H9 (cell line): ENCODE data around the gene PCDHB8. TPM values are rescaled to one million over a fixed set of nuclear protein-coding genes. Genes with fewer than 3 reads are reported as not detected.

Source experiments
- DNase-seq: peaks from one replicate; pipeline ENCODE4 v3.0.0-alpha.2; 2017
- H2AFZ ChIP-seq: one replicate; pipeline ENCODE4 v1.6.1; 2013; ENCODE audit warnings: mild to moderate bottlenecking, low read length, control low read depth, moderate library complexity
- H2AK5ac ChIP-seq: 2 replicates; pipeline ENCODE4 v1.6.1; 2013; ENCODE audit warnings: low read length, control low read depth, mixed read lengths; ENCODE audit not compliant: insufficient read length
- H2BK120ac ChIP-seq: one replicate; pipeline ENCODE4 v1.6.1; 2013; ENCODE audit warnings: low read depth, mild to moderate bottlenecking, low read length, control low read depth, inconsistent platforms; ENCODE audit not compliant: poor library complexity, severe bottlenecking
- H2BK12ac ChIP-seq: 2 replicates; pipeline ENCODE4 v1.6.1; 2013; ENCODE audit warnings: low read length, control low read depth, mixed read lengths, low read depth; ENCODE audit not compliant: insufficient read length
- H2BK15ac ChIP-seq: 2 replicates; pipeline ENCODE4 v1.6.1; 2013; ENCODE audit warnings: low read depth, low read length, control low read depth
- H2BK20ac ChIP-seq: one replicate; pipeline ENCODE4 v1.6.1; 2013; ENCODE audit warnings: low read depth, mild to moderate bottlenecking, low read length, control low read depth, inconsistent platforms; ENCODE audit not compliant: poor library complexity, severe bottlenecking
- H2BK5ac ChIP-seq: 2 replicates; pipeline ENCODE4 v1.6.1; 2013; ENCODE audit warnings: low read length, control low read depth, mixed read lengths; ENCODE audit not compliant: insufficient read length
- H3K14ac ChIP-seq: 2 replicates; pipeline ENCODE4 v1.6.1; 2013; ENCODE audit warnings: low read length, control low read depth; ENCODE audit not compliant: insufficient read depth
- H3K18ac ChIP-seq: 2 replicates; pipeline ENCODE4 v1.6.1; 2013; ENCODE audit warnings: low read depth, mild to moderate bottlenecking, mixed read lengths, low read length, control low read depth; ENCODE audit not compliant: insufficient read length
- H3K23ac ChIP-seq: 2 replicates; pipeline ENCODE4 v1.6.1; 2013; ENCODE audit warnings: low read length, control low read depth, mixed read lengths, low read depth; ENCODE audit not compliant: insufficient read length
- H3K23me2 ChIP-seq: 2 replicates; pipeline ENCODE4 v1.6.1; 2013; ENCODE audit warnings: low read depth, mild to moderate bottlenecking, mixed read lengths, low read length, control low read depth; ENCODE audit not compliant: insufficient read length, poor library complexity, severe bottlenecking
- H3K27ac ChIP-seq: 2 replicates; pipeline ENCODE4 v1.5.1; 2013; ENCODE audit warnings: low read length, control low read depth, mixed read lengths, low read depth; ENCODE audit not compliant: insufficient read length
- H3K27me3 ChIP-seq: 2 replicates; pipeline ENCODE4 v1.6.1; 2013; ENCODE audit warnings: low read length, control low read depth, inconsistent platforms; ENCODE audit not compliant: insufficient read depth
- H3K4ac ChIP-seq: 2 replicates; pipeline ENCODE4 v1.6.1; 2013; ENCODE audit warnings: low read depth, mild to moderate bottlenecking, control low read depth, inconsistent platforms, low read length, moderate library complexity
- H3K4me1 ChIP-seq: 2 replicates; pipeline ENCODE4 v1.6.1; 2013; ENCODE audit warnings: low read length, control low read depth, inconsistent platforms; ENCODE audit not compliant: insufficient read depth
- H3K4me2 ChIP-seq: 2 replicates; pipeline ENCODE4 v1.6.1; 2013; ENCODE audit warnings: low read length, control low read depth, mixed read lengths; ENCODE audit not compliant: insufficient read length, insufficient read depth
- H3K56ac ChIP-seq: 2 replicates; pipeline ENCODE4 v1.6.1; 2013; ENCODE audit warnings: low read depth, mild to moderate bottlenecking, mixed read lengths, low read length, control low read depth; ENCODE audit not compliant: insufficient read length
- H3K79me1 ChIP-seq: 2 replicates; pipeline ENCODE4 v1.6.1; 2013; ENCODE audit warnings: low read depth, mild to moderate bottlenecking, moderate library complexity, low read length, control low read depth, inconsistent platforms; ENCODE audit not compliant: insufficient read depth, poor library complexity, severe bottlenecking
- H3K79me2 ChIP-seq: 2 replicates; pipeline ENCODE4 v1.6.1; 2013; ENCODE audit warnings: low read length, control low read depth, inconsistent platforms; ENCODE audit not compliant: insufficient read depth
- H3K9ac ChIP-seq: 2 replicates; pipeline ENCODE4 v1.6.1; 2013; ENCODE audit warnings: low read length, control low read depth, mixed read lengths; ENCODE audit not compliant: insufficient read length; ENCODE audit errors: extremely low read depth
- H3K9me3 ChIP-seq: one replicate; pipeline ENCODE4 v1.6.1; 2013; ENCODE audit warnings: low read depth, low read length, inconsistent platforms; ENCODE audit not compliant: control insufficient read depth
- H3T11ph ChIP-seq: one replicate; pipeline ENCODE4 v1.6.1; 2013; ENCODE audit warnings: mild to moderate bottlenecking, low read length, control low read depth, inconsistent platforms
- H4K20me1 ChIP-seq: one replicate; pipeline ENCODE4 v1.6.1; 2013; ENCODE audit not compliant: control insufficient read depth, insufficient read length, insufficient read depth
- H4K5ac ChIP-seq: 2 replicates; pipeline ENCODE4 v1.6.1; 2013; ENCODE audit warnings: low read depth, mild to moderate bottlenecking, mixed read lengths, low read length, control low read depth; ENCODE audit not compliant: insufficient read length
- H4K8ac ChIP-seq: replicated peaks from 2 replicates; pipeline ENCODE4 v1.6.1; 2013; ENCODE audit warnings: low read length, control low read depth, mixed read lengths, low read depth; ENCODE audit not compliant: insufficient read length
- H4K91ac ChIP-seq: 2 replicates; pipeline ENCODE4 v1.6.1; 2013; ENCODE audit warnings: low read depth, mild to moderate bottlenecking, moderate library complexity, mixed read lengths, low read length, control low read depth; ENCODE audit not compliant: insufficient read length
- H3K27ac Mint-ChIP-seq, 3 experiments: 2 replicates in 2 of 3; 3 replicates in 1 of 3; pipeline ENCODE4 v1.8.0; 2020 to 2021; ENCODE audit warnings: mixed read lengths in 3 of 3, mild to moderate bottlenecking in 1 of 3, moderate library complexity in 1 of 3
- H3K27me3 Mint-ChIP-seq: 2 replicates; pipeline ENCODE4 v1.8.0; 2021; ENCODE audit warnings: low read depth, mild to moderate bottlenecking, moderate library complexity, mixed read lengths
- H3K36me3 Mint-ChIP-seq, 3 experiments: 2 replicates in 2 of 3; 3 replicates in 1 of 3; pipeline ENCODE4 v1.8.0; 2020 to 2021; ENCODE audit warnings: low read depth in 3 of 3, mixed read lengths in 3 of 3; ENCODE audit not compliant: insufficient read depth in 1 of 3
- H3K4me1 Mint-ChIP-seq, 2 experiments: 2 replicates each; pipeline ENCODE4 v1.8.0; 2020; ENCODE audit warnings: mixed read lengths in 2 of 2
- H3K4me3 Mint-ChIP-seq, 2 experiments: 2 replicates in 1 of 2; 3 replicates in 1 of 2; pipeline ENCODE4 v1.8.0; 2020 to 2021; ENCODE audit warnings: mild to moderate bottlenecking in 2 of 2, mixed read lengths in 2 of 2, moderate library complexity in 1 of 2
- H3K9me3 Mint-ChIP-seq, 2 experiments: 2 replicates in 1 of 2; 3 replicates in 1 of 2; pipeline ENCODE4 v1.8.0; 2020; ENCODE audit warnings: mild to moderate bottlenecking in 2 of 2, mixed read lengths in 2 of 2, moderate library complexity in 1 of 2
- CTCF ChIP-seq: fragments of 200-600 bp; sonication (generic); conservative IDR thresholded peaks from 3 replicates; pipeline ENCODE4 v1.8.0; 2021; ENCODE audit warnings: antibody characterized with exemption, mild to moderate bottlenecking
- WGBS: extraction: QIAGEN DNeasy Blood & Tissue Kit; methylation state at CpG from one replicate; pipeline ENCODE4 v1.1.7; 2013; ENCODE audit warnings: missing lambda C conversion rate, low lambda C conversion rate, mixed read lengths; ENCODE audit not compliant: insufficient read length; ENCODE audit errors: extremely low coverage; 5-methylcytosine and 5-hydroxymethylcytosine counted together
- total RNA-seq: library from RNA; stranded (reverse); gene quantifications from 2 replicates; pipeline ENCODE4 v1.2.1, GENCODE V29; 2021

The PCDHB8 gene
- total RNA-seq, 1 experiment from 2014 or later: 0.57 TPM

GRCh38 chr5:141149812-141150211, 27.8 kb upstream of the PCDHB8 start, which contains the start of gene PCDHB6:
Gene PCDHB6 (plus strand): TSS chr5:141150057. CDS start chr5:141150258, 201 bp downstream.
- Histone ChIP-seq H3K4me1 (no peaks in the 10 kb centered on the region), H3K79me1 (no peaks in the 10 kb centered on the region), H3K23me2 (no peaks in the 10 kb centered on the region), H3K18ac (no peak within 1 kb of the TSS), H2BK15ac (no peak within 1 kb of the TSS), H3K79me2 (no peaks in the 10 kb centered on the region), H2BK20ac (no peak within 1 kb of the TSS), H2BK12ac (no peak within 1 kb of the TSS), H4K91ac (no peak within 1 kb of the TSS), H4K8ac (no peak within 1 kb of the TSS), H2BK120ac (no peak within 1 kb of the TSS), H2AK5ac (no peak within 1 kb of the TSS), H4K5ac (no peak within 1 kb of the TSS), H3K4ac (no peak within 1 kb of the TSS), H3K27ac (no peak within 1 kb of the TSS), H3K56ac (no peak within 1 kb of the TSS), H3K27me3 (no peaks in the 10 kb centered on the region), H3K14ac (no peak within 1 kb of the TSS; the same call in 1 of the 2 replicates), H2BK5ac (no peak within 1 kb of the TSS), H3K9ac (no peak within 1 kb of the TSS), H2AFZ (no peak within 1 kb of the TSS), H3K4me2 (no peak within 1 kb of the TSS), H3T11ph (no peak within 1 kb of the TSS), H4K20me1 (no peaks in the 10 kb centered on the region), H3K23ac (no peak within 1 kb of the TSS), H3K9me3 (peaks cover 9% of the 10 kb centered on the region)
- Mint-ChIP-seq H3K4me1 (no peaks in the 10 kb centered on the region), H3K4me3 (no peak within 1 kb of the TSS), H3K36me3 (peaks cover 0 to 20% (median 1%) of the 10 kb centered on the region in 3 experiments; a peak in 5 of 7 replicates), H3K27ac (no peak within 1 kb of the TSS), H3K27me3 (peaks cover 10% of the 10 kb centered on the region), H3K9me3 (peaks cover 27 to 29% of the 10 kb centered on the region in 2 experiments)
- peak; percentile 61; the same call in 2 of the 3 replicates for TF ChIP-seq CTCF
- DNase-seq: no peak
- WGBS: no CpG with 5 or more reads among the region's 18 CpGs
